Adrenal gland (tissue), 5 donors: ENCODE results near the gene ZNF799.
"Not testable (repeated sequence)": the region's sequence is repeated elsewhere in the genome, so short reads cannot be mapped to it uniquely, and the experiment has no call there.

Experiments
- POLR2A ChIP-seq, 2 donors: fragments of 450-650 bp; IDR thresholded peaks; one replicate each; pipeline ENCODE4 v1.6.1; 2017; ENCODE audit warnings: antibody characterized with exemption in 2 of 2, mild to moderate bottlenecking in 2 of 2, moderate library complexity in 1 of 2
- TF ChIP-seq, protein P1 (sequence below), 6 experiments: fragments of 450-650 bp in 4 of 6; fragments of 200-600 bp in 2 of 6; sonication (generic) in 1 of 6; IDR thresholded peaks; 1 replicate in 5 of 6; 2 replicates in 1 of 6; pipeline versions ENCODE4 v1.5.1 to v1.8.0; 2016 to 2021; ENCODE audit warnings: antibody characterized with exemption in 6 of 6, mild to moderate bottlenecking in 2 of 6, moderate library complexity in 1 of 6
- donor health status: DM: no; HTN: no; CAD: no.

DNA sequence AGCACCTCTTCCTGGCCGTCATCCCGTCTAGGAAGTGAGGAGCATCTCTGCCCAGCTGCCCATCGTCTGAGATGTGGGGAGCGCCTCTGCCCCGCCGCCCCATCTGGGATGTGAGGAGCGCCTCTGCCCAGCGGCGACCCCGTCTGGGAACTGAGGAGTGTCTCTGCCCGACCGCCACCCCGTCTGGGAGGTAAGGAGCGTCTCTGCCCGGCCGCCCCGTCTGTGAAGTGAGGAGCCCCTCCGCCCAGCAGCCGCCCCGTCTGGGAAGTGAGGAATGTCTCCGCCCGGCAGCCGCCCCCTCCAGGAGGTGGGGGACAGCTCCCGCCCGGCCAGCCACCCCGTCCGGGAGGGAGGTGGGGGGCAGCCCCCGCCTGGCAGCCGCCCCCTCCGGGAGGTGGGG lies 38.8 kb downstream of the ZNF799 start:
- TF ChIP-seq, protein P1, sequence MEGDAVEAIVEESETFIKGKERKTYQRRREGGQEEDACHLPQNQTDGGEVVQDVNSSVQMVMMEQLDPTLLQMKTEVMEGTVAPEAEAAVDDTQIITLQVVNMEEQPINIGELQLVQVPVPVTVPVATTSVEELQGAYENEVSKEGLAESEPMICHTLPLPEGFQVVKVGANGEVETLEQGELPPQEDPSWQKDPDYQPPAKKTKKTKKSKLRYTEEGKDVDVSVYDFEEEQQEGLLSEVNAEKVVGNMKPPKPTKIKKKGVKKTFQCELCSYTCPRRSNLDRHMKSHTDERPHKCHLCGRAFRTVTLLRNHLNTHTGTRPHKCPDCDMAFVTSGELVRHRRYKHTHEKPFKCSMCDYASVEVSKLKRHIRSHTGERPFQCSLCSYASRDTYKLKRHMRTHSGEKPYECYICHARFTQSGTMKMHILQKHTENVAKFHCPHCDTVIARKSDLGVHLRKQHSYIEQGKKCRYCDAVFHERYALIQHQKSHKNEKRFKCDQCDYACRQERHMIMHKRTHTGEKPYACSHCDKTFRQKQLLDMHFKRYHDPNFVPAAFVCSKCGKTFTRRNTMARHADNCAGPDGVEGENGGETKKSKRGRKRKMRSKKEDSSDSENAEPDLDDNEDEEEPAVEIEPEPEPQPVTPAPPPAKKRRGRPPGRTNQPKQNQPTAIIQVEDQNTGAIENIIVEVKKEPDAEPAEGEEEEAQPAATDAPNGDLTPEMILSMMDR (IDR thresholded peaks at IDR 0.05): not testable (repeated sequence)
- TF ChIP-seq POLR2A (IDR thresholded peaks at IDR 0.05): not testable (repeated sequence)
